IMR-90 (cell line): Measurements from ENCODE around the gene LGMN. TPM values are rescaled to one million over a fixed set of nuclear protein-coding genes. Genes with fewer than 3 reads are reported as not detected.

Experiments used
- ATAC-seq: fragments of 200-7000 bp; cut with Tn5 transposase; 2 replicates; pipeline ENCODE4 v1.9.1; 2020; ENCODE audit warnings: low read depth, mild to moderate bottlenecking, moderate library complexity
- BruUV-seq: library from RNA; stranded (reverse); fragments of 400-500 nt; replicated peaks from 2 replicates; lab custom pipeline; 2021; lab: Mats Ljungman, UMichigan
- CTCF ChIA-PET: fragments of 300-600 bp; formaldehyde crosslinking; extraction: SDS; loops from one replicate; lab custom pipeline; 2021; ENCODE audit warnings: antibody characterized with exemption; lab: Yijun Ruan, JAX
- POLR2A ChIA-PET: fragments of 300-600 bp; sonication (Branson Sonifier 250); formaldehyde crosslinking; loops from one replicate; lab custom pipeline; 2022; ENCODE audit warnings: antibody characterized with exemption; ENCODE audit not compliant: unreplicated experiment; lab: Charles Lee
- DNase-seq: peaks from one replicate; pipeline ENCODE4 v3.0.0; 2013
- H2AFZ ChIP-seq: replicated peaks from 2 replicates; pipeline ENCODE3; 2013; ENCODE audit warnings: low read length, mild to moderate bottlenecking; ENCODE audit not compliant: poor library complexity
- H2AK5ac ChIP-seq: 2 replicates; pipeline ENCODE4 v1.6.1; 2013; ENCODE audit warnings: low read depth, low read length, inconsistent platforms
- H2AK9ac ChIP-seq: replicated peaks from 2 replicates; pipeline ENCODE3; 2013; ENCODE audit warnings: mild to moderate bottlenecking, low read depth, low read length, moderate library complexity; ENCODE audit not compliant: poor library complexity
- H2BK120ac ChIP-seq: 2 replicates; pipeline ENCODE4 v1.6.1; 2013; ENCODE audit warnings: low read depth, low read length, inconsistent platforms
- H2BK15ac ChIP-seq: 3 replicates; pipeline ENCODE4 v1.6.1; 2013; ENCODE audit warnings: low read depth, low read length, inconsistent platforms
- H2BK20ac ChIP-seq: 2 replicates; pipeline ENCODE4 v1.6.1; 2013; ENCODE audit warnings: low read depth, mild to moderate bottlenecking, inconsistent platforms, low read length, moderate library complexity
- H2BK5ac ChIP-seq: 2 replicates; pipeline ENCODE4 v1.6.1; 2013; ENCODE audit warnings: mild to moderate bottlenecking, low read depth, low read length, inconsistent platforms; ENCODE audit not compliant: poor library complexity, severe bottlenecking
- H3K14ac ChIP-seq: replicated peaks from 2 replicates; pipeline ENCODE4 v1.6.1; 2013; ENCODE audit warnings: low read depth, low read length, inconsistent platforms
- H3K18ac ChIP-seq: 2 replicates; pipeline ENCODE4 v1.6.1; 2013; ENCODE audit warnings: low read depth, low read length, control low read depth
- H3K23ac ChIP-seq: 2 replicates; pipeline ENCODE4 v1.6.1; 2013; ENCODE audit warnings: low read depth, low read length, inconsistent platforms
- H3K27ac ChIP-seq: 2 replicates; pipeline ENCODE4 v1.5.1; 2013; ENCODE audit warnings: mild to moderate bottlenecking, control low read depth, low read length; ENCODE audit not compliant: insufficient read depth
- H3K27me3 ChIP-seq: 2 replicates; pipeline ENCODE4 v1.6.1; 2013; ENCODE audit warnings: low read length; ENCODE audit not compliant: control insufficient read depth, insufficient read depth
- H3K36me3 ChIP-seq: 2 replicates; pipeline ENCODE4 v1.6.1; 2013; ENCODE audit warnings: low read length, mixed read lengths; ENCODE audit not compliant: control insufficient read depth, insufficient read depth
- H3K4ac ChIP-seq: 2 replicates; pipeline ENCODE4 v1.6.1; 2013; ENCODE audit warnings: low read depth, low read length, inconsistent platforms
- H3K4me1 ChIP-seq: 2 replicates; pipeline ENCODE4 v1.6.1; 2013; ENCODE audit warnings: low read length, mixed read lengths; ENCODE audit not compliant: control insufficient read depth, insufficient read depth
- H3K4me2 ChIP-seq: 2 replicates; pipeline ENCODE4 v1.6.1; 2013; ENCODE audit warnings: low read depth, mild to moderate bottlenecking, control low read depth, low read length, moderate library complexity
- H3K4me3 ChIP-seq: 2 replicates; pipeline ENCODE4 v1.5.1; 2013; ENCODE audit warnings: low read depth, mild to moderate bottlenecking, control low read depth, low read length, moderate library complexity; ENCODE audit not compliant: insufficient read depth
- H3K56ac ChIP-seq: 2 replicates; pipeline ENCODE4 v1.6.1; 2013; ENCODE audit warnings: low read length, inconsistent platforms; ENCODE audit not compliant: insufficient read depth; ENCODE audit errors: extremely low read depth
- H3K79me1 ChIP-seq, 2 experiments: 2 replicates each; pipeline ENCODE4 v1.6.1; 2013; ENCODE audit warnings: low read length in 2 of 2, inconsistent platforms in 1 of 2, low read depth in 1 of 2
- H3K9ac ChIP-seq: 2 replicates; pipeline ENCODE4 v1.6.1; 2013; ENCODE audit warnings: low read depth, low read length, control low read depth
- H3K9me1 ChIP-seq: 2 replicates; pipeline ENCODE4 v1.6.1; 2013; ENCODE audit warnings: low read length, inconsistent platforms; ENCODE audit not compliant: insufficient read depth
- H3K9me3 ChIP-seq: 2 replicates; pipeline ENCODE4 v1.6.1; 2013; ENCODE audit warnings: low read length; ENCODE audit not compliant: control insufficient read depth, insufficient read depth
- H4K20me1 ChIP-seq: 2 replicates; pipeline ENCODE4 v1.6.1; 2013; ENCODE audit warnings: low read length, inconsistent platforms; ENCODE audit not compliant: insufficient read depth
- H4K5ac ChIP-seq: 2 replicates; pipeline ENCODE4 v1.6.1; 2013; ENCODE audit warnings: mild to moderate bottlenecking, low read depth, low read length, control low read depth
- H4K8ac ChIP-seq, 2 experiments: 2 replicates each; pipeline ENCODE4 v1.6.1; 2013; ENCODE audit warnings: low read depth in 2 of 2, low read length in 2 of 2, control low read depth in 1 of 2, inconsistent platforms in 1 of 2
- H4K91ac ChIP-seq: 2 replicates; pipeline ENCODE4 v1.6.1; 2013; ENCODE audit warnings: low read depth, low read length, inconsistent platforms; ENCODE audit not compliant: insufficient read depth
- BHLHE40 ChIP-seq: fragments of 150-350 bp; IDR thresholded peaks from 2 replicates; pipeline ENCODE4 v1.6.1; 2016; ENCODE audit warnings: mild to moderate bottlenecking, low read depth, low read length
- CHD1 ChIP-seq: IDR thresholded peaks from 2 replicates; pipeline ENCODE4 v1.6.1; 2012; ENCODE audit warnings: low read depth, low read length, improper control_type of control experiment
- MAFK ChIP-seq: IDR thresholded peaks from 2 replicates; pipeline ENCODE4 v1.6.1; 2012; ENCODE audit warnings: low read depth, low read length, improper control_type of control experiment
- MAZ ChIP-seq: IDR thresholded peaks from 2 replicates; pipeline ENCODE4 v1.6.1; 2012; ENCODE audit warnings: low read depth, mild to moderate bottlenecking, low read length, improper control_type of control experiment, moderate library complexity, borderline replicate concordance
- NFE2L2 ChIP-seq: fragments of 150-350 bp; IDR thresholded peaks from 2 replicates; pipeline ENCODE4 v1.6.1; 2016; ENCODE audit warnings: low read depth, mild to moderate bottlenecking, low read length
- POLR2A ChIP-seq: IDR thresholded peaks from 2 replicates; pipeline ENCODE4 v1.6.1; 2012; ENCODE audit warnings: mild to moderate bottlenecking, low read depth, low read length
- RAD21 ChIP-seq: IDR thresholded peaks from 2 replicates; pipeline ENCODE4 v1.6.1; 2012; ENCODE audit warnings: low read length, improper control_type of control experiment
- RFX5 ChIP-seq: IDR thresholded peaks from 2 replicates; pipeline ENCODE4 v1.8.0; 2012; ENCODE audit warnings: low read depth, mild to moderate bottlenecking, low read length, moderate library complexity
- SMC3 ChIP-seq: fragments of 150-350 bp; IDR thresholded peaks from 2 replicates; pipeline ENCODE4 v1.6.1; 2016; ENCODE audit warnings: low read depth, mild to moderate bottlenecking, antibody characterized with exemption, low read length, moderate library complexity
- WGBS, 2 experiments: methylation state at CpG; one replicate each; pipeline versions ENCODE4 v1.1.5 to v1.1.7; 2013; ENCODE audit warnings: missing lambda C conversion rate in 2 of 2; ENCODE audit not compliant: insufficient read length in 1 of 2; ENCODE audit errors: extremely low coverage in 2 of 2; 5-methylcytosine and 5-hydroxymethylcytosine counted together
- dilution Hi-C: fragments of 300-500 bp; cut with HindIII; formaldehyde crosslinking; loops from one replicate; pipeline ENCODE4 v1.14.3; 2018; ENCODE audit warnings: low sequenced_read_pairs; ENCODE audit not compliant: unreplicated experiment
- in situ Hi-C: fragments of 300-500 bp; cut with MboI; formaldehyde crosslinking; loops from 3 replicates; pipeline ENCODE4 v1.14.3; 2019; ENCODE audit warnings: low sequenced_read_pairs, inconsistent platforms, mixed read lengths
- intact Hi-C: fragments of 100-400 bp; cut with micrococcal nuclease; formaldehyde crosslinking; loops from 2 replicates; pipeline ENCODE4 v1.10.0; 2022
- polyA plus RNA-seq, 3 experiments: library from polyadenylated mRNA; depleted of rRNA; stranded (reverse); fragments of >200 nt; gene quantifications; 2 replicates each; pipeline ENCODE4 v1.2.3, GENCODE V29; 2012; ENCODE audit warnings: low replicate concordance in 1 of 3
- total RNA-seq: library from RNA; depleted of rRNA; stranded (reverse); fragments of >200 nt; gene quantifications from 2 replicates; pipeline ENCODE4 v1.2.3, GENCODE V29; 2012
- TF ChIP-seq, protein P1 (sequence below): fragments of 150-350 bp; IDR thresholded peaks from 2 replicates; pipeline ENCODE4 v1.6.1; 2017; ENCODE audit warnings: mild to moderate bottlenecking, antibody characterized with exemption, low read length, low read depth
- TF ChIP-seq, protein P2 (sequence below): fragments of 150-350 bp; IDR thresholded peaks from 2 replicates; pipeline ENCODE4 v1.6.1; 2016; ENCODE audit warnings: low read depth, mild to moderate bottlenecking, low read length, moderate library complexity, borderline replicate concordance

LGMN gene
- total and polyA plus RNA-seq, 2 of the 4 experiments (the other 2 are of a cell fraction): 19.2 to 39.3 TPM

DNA sequence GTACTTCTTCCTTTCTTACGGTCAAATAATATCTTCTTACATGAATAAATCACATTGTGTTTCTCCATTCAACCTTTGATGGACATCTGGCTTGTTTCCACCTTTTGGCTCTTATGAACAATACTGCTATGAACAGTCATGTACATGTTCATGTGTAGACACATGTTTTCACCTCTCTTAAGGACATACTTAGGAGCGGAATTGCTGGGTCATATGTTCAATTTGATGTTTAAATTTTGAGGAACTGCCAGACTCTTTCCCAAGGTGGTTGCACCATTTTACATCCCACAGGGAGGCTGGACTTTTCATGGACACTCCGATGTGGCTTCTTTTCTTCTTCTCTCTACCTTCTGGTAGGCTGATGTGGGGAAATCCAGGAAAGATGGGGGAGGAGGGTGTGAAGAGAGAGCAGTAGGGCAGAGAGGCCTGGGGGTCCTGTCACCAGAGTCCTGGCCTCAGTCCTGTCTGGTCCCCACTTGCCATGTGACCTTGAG is 16.8 kb downstream of the LGMN start:
- Histone ChIP-seq H3K4ac (no peak overlapping the region), H2BK5ac (no peak overlapping the region), H2AK5ac (no peak overlapping the region), H3K14ac (no peak overlapping the region), H3K9me3 (peaks cover 3% of the 10 kb centered on the region), H2BK120ac (no peak overlapping the region), H2BK20ac (no peak overlapping the region), H4K20me1 (peaks cover 3% of the 10 kb centered on the region; the same call in 1 of the 2 replicates), H4K8ac (no peak overlapping the region), H3K27me3 (peaks cover 24% of the 10 kb centered on the region), H4K5ac (no peak overlapping the region), H3K79me1 (no peaks in the 10 kb centered on the region), H3K9me1 (0 out of 2 replicates have a peak, but pooled peaks cover 2% of the 10 kb centered on the region), H3K4me1 (peaks cover 4% of the 10 kb centered on the region), H3K9ac (no peak overlapping the region), H3K56ac (no peak overlapping the region), H2AK9ac (no peak overlapping the region), H2AFZ (no peak overlapping the region), H2BK15ac (no peak overlapping the region), H4K91ac (no peak overlapping the region), H3K4me3 (no peak overlapping the region), H3K18ac (no peak overlapping the region), H3K4me2 (no peak overlapping the region), H3K36me3 (peaks cover 5% of the 10 kb centered on the region; the same call in 1 of the 2 replicates), H3K23ac (no peak overlapping the region), H3K27ac (no peak overlapping the region)
- dilution Hi-C loops (no loop called here), in situ Hi-C loops (no loop called here), intact Hi-C loops (no loop called here)
- no CpG with 5 or more reads among the region's 3 CpGs for WGBS, 2 experiments
- ChIA-PET POLR2A (no interaction called here), CTCF (no interaction called here)
- TF ChIP-seq RFX5: no peak
- TF ChIP-seq, protein P1, sequence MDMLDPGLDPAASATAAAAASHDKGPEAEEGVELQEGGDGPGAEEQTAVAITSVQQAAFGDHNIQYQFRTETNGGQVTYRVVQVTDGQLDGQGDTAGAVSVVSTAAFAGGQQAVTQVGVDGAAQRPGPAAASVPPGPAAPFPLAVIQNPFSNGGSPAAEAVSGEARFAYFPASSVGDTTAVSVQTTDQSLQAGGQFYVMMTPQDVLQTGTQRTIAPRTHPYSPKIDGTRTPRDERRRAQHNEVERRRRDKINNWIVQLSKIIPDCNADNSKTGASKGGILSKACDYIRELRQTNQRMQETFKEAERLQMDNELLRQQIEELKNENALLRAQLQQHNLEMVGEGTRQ: no peak
- TF ChIP-seq RAD21: no peak
- TF ChIP-seq SMC3: no peak
- TF ChIP-seq, protein P2, sequence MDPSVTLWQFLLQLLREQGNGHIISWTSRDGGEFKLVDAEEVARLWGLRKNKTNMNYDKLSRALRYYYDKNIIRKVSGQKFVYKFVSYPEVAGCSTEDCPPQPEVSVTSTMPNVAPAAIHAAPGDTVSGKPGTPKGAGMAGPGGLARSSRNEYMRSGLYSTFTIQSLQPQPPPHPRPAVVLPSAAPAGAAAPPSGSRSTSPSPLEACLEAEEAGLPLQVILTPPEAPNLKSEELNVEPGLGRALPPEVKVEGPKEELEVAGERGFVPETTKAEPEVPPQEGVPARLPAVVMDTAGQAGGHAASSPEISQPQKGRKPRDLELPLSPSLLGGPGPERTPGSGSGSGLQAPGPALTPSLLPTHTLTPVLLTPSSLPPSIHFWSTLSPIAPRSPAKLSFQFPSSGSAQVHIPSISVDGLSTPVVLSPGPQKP: no peak
- no peak for TF ChIP-seq CHD1
- no peak for TF ChIP-seq POLR2A
- TF ChIP-seq MAZ: no peak
- TF ChIP-seq BHLHE40: no peak
- TF ChIP-seq NFE2L2: no peak
- TF ChIP-seq MAFK: no peak
- DNase-seq (no peak), ATAC-seq (no peak)
- no TSS peak for BruUV-seq
